HG03103 (cell line): Measurements from ENCODE around the gene NOSIP.

Experiments used
- ATAC-seq: cut with Tn5 transposase; IDR thresholded peaks from one replicate; pipeline ENCODE4 v1.9.1; 2021; ENCODE audit warnings: low read depth; ENCODE audit not compliant: unreplicated experiment

Gene NOSIP

GRCh38 chr19:49574206-49574755 lies 6.1 kb downstream of the NOSIP start:
- ATAC-seq: no peak

DNA sequence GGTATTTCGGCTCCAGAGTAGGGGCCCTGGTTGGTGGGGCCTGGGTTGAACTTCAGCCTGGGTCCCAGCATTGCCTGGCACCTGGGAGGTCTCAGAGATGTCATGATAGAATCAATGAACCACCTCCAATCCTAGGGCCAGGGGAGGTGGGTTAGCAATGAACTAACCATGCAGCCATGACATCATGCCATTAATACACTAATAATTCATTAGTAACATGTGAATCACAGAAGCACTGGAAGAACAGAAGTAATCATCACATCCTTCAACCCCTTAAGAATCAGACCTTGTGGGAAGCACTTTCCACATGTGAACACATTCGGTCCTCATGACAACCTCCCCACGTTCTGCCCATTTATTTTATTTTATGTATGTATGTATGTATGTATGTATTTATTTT lies 6.9 kb downstream of the NOSIP start:
- no peak for ATAC-seq

DNA sequence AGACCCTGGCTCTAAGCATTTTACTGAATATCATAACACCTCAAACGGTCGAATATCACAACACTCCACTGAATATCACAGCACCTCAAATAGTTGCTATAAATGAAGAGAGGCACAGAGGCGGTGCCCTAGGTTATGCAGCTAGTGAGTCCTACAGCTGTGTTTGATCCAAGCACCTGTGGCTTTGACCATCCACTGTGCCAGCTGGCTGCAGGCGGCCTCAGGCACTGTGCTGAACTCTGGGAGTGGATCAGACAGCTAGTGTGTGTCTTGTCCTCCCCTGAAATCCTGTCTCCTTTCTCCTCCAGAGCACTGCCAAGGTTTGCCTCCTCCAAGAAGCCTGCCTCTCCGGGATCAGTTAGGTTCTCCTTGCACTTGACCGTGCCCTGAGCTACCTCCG lies 7.3 kb downstream of the NOSIP start:
- no peak for ATAC-seq

GRCh38 chr19:49570997-49571676 lies 9.2 kb downstream of the NOSIP start:
- ATAC-seq: no peak

DNA sequence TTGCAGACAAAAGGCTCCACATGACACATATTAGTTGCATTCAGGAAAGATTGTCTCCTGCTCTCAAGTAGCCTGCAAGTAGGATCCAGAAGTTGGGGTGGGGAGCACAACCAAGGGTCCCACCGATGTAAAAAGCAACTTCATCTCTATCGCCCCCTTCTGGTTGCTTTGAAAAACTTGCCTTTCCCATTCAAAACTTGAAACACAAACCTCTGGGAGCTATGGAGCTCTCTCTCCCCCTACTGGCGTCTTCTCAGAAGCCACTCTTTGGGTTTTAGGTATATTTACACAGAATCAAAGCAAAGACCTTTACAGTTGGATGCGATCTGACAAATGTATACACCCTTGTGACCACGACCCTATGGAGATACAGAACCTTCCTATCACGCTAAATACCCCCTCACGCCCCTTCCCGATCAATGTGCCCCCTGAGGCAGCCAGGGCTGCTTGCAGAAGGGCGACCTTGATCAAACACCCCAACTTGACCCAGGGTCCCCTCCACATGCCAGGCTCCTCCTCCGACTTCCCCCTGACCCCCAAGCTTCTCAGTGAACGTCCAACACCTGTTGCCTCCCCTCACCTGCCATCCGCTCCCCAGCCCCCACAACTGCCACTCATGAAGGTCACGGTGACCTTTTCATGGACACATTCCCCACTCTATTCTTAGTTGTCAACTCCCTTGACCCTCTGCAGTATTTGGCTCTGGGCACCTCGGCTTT lies 10.1 kb downstream of the NOSIP start:
- ATAC-seq: no peak

DNA sequence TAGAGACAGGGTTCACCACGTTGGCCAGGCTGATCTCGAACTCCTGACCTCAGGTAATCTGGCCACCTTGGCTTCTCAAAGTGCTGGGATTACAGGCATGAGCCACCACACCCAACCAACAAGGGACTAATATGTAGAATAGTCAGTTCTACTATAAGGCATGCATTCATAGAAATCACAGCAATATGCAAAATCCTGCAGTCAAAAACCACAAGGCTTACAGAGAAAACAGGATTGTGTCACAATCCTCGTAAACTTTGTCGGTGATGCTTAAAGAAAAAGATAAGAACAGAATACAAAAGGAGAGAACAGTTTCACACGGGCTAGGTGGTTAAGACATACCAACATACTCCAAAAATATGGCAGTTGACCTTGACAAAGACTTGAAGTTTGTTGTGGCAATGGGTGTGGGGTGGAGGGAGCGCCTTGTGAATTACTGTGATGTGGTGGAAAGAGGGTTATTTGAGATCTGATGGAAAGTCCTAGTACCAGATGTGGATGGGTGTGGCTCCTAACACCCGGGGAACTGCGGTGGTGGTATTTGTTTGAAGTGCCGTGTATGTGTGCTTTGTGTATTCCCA lies 12.4 kb downstream of the NOSIP start:
- ATAC-seq: no peak

DNA sequence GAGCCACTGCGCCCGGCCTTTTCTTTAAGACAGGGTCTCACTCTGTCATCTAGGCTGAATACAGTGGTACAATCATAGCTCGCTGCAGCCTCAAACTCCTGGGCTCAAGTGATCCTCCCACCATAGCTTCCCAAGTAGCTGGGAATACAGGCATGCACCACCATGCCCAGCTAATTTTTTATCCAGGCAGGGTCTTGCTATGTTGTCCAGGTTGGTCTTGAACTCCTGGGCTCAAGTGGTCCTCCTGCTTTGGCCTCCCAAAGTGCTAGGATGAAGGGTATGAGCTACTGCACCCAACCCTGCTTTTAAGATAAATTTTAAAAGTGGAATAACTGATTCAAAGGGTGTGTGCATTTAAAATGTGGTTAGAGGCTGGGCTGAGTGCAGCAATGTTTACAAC lies 14.1 kb downstream of the NOSIP start:
- no peak for ATAC-seq

DNA sequence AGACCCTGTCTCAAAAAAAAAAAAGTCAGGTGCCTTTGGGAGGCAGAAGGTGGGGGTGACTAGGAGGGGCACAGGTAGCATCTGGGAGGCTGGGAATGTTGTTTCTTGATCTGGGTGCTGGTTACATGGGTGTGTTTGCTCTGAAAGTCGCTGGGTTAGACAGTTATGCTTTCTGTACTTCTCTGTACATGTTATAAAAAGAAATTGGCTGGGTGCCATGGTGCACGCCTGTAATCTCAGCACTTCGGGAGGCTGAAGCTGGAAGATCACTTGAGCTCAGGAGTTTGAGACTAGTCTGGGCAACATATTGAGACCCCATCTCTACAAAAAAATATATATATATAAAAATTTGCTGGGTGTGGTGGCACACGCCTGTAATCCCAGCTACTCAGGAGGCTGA lies 15.1 kb downstream of the NOSIP start:
- ATAC-seq: no peak

- ATAC-seq: no peak
Measured at GRCh38 chr19:49564616-49565045, 15.7 kb downstream of the NOSIP start.

- ATAC-seq: no peak
Measured at GRCh38 chr19:49560358-49560900, 19.9 kb downstream of the NOSIP start.

DNA sequence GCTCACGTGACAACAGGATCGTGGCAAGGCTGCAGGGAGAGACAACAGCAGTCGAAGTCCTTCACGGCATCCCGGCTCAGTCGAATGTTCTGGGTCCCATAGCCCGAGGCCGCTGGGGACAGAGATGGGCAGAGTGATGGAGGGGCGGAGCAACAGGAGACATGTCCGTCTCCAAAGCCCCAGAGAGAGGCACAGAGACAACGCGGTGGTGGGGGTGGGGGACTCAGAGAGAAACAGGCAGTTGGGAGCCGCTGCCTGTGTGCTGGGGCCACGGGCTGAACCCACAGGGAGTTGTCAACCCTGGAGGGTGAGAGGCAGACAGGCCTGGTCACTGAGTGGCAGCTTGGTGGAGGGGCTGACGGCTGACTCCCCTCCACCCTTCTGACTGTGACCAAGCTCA lies 20.4 kb downstream of the NOSIP start:
- no peak for ATAC-seq

GRCh38 chr19:49559443-49559842 lies 20.9 kb downstream of the NOSIP start:
- no peak for ATAC-seq

DNA sequence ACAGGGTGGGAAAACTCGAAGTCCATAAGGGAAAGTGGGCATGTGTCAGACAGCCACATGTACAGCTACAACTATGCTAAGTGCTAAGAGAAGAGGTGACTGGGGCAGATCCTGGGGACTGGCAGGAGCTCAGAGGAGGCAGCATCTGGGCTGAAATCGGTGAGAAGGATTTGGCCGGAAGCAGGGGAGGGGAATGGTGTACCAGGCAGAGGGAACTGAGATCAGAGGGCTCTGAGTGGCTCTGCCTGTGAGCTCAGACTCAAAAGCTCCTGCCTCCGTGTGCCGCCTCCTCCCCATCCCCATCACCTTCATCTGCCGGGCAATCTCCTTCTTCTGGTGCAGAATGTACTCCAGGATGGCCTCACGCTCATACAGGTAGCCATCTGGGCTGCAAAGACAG lies 21.8 kb downstream of the NOSIP start:
- no peak for ATAC-seq

DNA sequence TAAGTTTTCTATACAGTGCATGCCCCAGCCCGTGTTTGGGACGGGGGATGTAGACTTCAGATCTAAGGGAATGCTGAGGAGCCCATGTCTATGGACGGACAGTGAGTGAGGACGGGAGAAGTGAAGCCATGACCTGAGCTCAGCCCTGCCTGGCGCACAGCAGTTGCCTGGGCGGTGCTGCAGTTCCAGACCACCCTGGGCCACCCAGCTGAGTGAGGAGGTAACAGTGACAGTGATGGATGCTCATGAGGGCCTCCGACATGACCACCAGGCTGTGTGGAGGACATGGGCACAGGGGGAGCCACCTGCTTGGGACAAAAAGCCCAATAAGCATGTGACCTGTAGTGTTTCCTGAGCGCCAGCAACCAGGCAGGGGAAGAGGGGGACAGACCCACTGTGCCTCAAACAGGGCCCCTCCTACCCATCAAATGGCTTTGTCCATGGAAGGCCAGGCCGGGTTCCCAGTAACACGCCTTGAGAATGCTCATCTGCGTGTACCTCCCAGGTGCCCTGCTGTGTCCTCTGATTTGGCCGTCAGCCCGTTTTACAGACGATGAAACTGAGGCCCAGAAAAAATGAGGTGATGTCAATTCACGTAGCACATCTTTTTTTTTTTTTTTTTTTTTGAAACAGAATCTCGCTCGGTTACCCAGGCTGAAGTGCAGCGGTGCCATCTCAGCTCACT lies 22.6 kb downstream of the NOSIP start:
- ATAC-seq: no peak

GRCh38 chr19:49556412-49557398 lies 23.7 kb downstream of the NOSIP start:
- no peak for ATAC-seq

DNA sequence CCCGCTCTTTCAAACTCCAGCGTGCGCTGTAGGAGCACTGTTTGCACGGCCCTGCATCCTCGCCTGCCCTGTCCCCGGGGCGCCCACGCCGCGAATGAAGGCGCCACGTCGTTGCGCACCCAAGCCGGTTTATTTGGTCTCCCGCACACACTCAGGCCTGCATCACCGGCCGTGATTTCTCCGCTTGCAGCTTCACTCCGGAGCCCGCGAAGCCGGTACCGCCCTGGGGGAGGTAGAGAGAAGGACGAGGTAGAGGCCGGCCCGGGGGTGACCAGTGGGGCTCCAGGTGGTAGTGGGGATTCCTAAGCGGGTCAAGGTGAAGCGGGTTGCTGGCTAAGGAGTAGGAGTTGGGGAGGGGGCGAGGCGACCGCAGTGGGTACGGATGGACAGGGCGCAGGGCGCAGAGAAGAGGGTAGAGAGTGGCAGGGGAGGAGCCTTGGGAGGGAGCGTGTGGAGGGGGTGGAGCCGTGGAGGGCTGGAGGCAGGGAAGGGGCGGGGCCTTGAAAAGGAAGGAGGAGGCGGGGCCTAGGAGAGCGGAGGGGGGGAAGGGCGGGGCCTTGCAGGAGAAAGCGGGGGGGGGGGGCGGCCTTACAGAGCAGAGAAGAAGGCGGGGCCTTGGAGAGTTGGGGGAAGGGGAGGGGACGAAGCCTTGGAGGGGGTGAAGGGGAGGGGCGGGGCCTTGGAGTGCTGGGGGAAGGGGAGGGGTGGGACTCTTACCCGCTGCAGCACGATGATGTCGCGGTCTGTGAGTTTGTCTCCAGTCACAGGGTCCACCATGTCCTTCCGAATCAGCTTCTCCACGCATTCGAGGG lies 24.6 kb downstream of the NOSIP start:
- no peak for ATAC-seq

DNA sequence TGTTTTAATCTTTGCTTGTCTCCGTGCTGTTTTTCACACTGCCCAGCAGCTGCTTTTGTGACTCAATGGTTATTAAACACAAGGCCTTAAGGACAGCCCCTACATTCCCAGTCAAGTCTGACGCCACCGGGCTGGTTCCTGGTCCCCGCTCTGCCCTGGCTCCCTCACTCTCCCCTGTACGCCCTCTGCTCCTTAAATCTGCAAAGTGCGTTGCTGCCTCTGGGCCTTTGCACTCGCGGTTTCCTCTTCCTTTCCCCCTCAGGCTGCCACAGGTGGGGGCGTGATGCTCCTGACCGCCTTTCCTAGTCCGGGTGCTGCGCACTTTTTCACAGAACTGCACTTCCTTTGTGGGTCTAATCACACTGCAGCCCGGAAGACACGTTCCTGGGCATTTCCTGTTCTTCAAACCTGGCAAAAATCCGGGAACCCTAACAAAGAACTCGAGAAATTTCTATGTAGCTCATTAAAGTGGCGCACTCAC lies 25.6 kb downstream of the NOSIP start:
- no peak for ATAC-seq

DNA sequence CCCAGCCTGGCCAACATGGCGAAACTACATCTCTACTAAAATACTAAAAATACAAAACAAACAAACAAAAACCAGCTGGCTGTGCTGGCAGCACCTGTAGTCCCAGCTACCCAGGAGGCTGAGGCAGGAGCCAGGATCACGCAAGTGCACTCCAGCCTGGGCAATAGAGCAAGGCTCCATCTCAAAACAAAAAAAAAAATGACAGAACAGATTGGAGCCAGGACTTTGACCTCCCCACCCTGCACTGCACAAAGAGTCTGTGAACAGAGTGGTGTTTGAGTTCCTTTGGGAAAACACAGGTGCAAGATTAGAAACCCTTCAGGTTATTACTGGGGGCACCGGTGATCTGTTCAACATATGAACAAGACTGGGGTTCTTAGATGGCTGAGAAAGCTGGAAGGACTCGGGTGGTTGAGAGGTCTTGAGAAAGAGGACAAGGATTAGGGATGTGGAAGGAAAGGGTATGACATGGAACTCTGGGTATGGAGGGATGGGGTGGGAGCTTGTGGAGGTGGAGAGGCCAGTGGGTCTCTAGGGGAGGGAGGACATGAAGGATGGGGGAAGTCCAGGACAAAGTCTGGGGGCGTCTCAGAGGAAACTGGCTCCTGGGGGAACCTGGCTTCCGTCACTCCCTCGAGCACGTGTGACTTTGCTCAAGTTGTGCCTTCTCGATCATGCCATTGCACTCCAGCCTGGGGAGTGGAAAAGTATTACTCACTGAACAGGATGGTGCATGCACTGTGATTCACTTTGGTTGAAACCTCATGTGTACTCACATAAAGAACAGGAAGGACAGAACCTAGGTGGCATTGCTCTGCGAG lies 26.7 kb downstream of the NOSIP start:
- ATAC-seq: no peak
